Cardiac septum (tissue), 1 donor: ENCODE results near the gene POLD3. TPM values are rescaled to one million over a fixed set of nuclear protein-coding genes. Genes with fewer than 3 reads are reported as not detected.
"Not testable (repeated sequence)": the region's sequence is repeated elsewhere in the genome, so short reads cannot be mapped to it uniquely, and the experiment has no call there.

ENCODE experiments used
- DNase-seq: peaks from one replicate; pipeline ENCODE4 v3.0.0-alpha.2; 2020; ENCODE audit warnings: low spot score
- intact Hi-C: fragments of 100-400 bp; cut with DNase I; formaldehyde crosslinking; loops from one replicate; pipeline ENCODE4 v1.14.0; 2022
- total RNA-seq: library from RNA; stranded (reverse); fragmentation: NEBNext Ultra II Directional; extraction: Animal tissue kit (Norgen Biotek cat#: 25700); gene quantifications from one replicate; pipeline ENCODE4 v1.2.1, GENCODE V29; 2021
- donor health status: DM: no; HTN: no; CAD: no.

POLD3 gene
- total RNA-seq, 1 donor from 2014 or later, result 6.9 TPM

DNA sequence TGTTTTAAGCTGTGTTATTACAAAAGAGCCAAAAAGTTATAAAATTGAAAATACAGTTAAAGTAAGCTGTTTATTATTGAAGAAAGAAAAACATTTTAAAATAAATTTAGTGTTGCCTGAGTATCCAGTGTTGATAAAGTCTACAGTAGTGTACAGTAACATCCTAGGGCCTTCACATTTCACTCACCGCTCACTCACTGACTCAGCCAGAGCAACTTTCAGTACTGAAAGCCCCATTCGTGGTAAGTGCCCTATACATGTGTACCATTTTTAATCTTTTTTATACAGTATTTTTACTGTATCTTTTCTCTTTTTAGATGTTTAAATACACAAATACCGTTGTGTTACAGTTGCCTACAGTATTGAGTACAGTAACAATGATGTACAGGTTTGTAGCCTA lies 35.0 kb downstream of the POLD3 start:
- DNase-seq, result no peak
- intact Hi-C loops, result no loop called here

DNA sequence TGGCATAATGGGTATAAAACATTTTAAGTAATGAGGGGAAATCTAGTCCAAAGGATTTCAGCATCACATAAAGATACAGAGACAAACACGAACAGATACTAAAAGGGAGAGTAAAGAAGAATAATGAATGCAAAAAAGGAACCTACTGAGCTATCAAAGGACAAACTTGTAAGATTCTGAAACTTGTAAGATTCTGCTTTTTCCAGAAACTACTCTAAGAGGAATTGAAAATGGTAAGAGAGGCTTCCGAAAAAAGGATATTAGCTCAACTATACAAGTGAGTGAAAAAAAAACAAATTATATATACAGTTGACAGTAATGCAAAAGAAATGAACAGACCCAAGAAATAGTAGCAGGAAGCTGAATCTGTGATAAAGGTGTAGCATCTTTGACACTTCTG lies 37.7 kb downstream of the POLD3 start:
- intact Hi-C loops, result loop anchor here (5.0 kb wide), 1 partner anchor 97 kb away; no protein-coding TSS in a partner anchor
- no peak for DNase-seq

GRCh38 chr11:74633406-74634393 lies 41.3 kb downstream of the POLD3 start:
- intact Hi-C loops, result loop anchor here (5.0 kb wide), 1 partner anchor 94 kb away; no protein-coding TSS in a partner anchor
- DNase-seq, result no peak

DNA sequence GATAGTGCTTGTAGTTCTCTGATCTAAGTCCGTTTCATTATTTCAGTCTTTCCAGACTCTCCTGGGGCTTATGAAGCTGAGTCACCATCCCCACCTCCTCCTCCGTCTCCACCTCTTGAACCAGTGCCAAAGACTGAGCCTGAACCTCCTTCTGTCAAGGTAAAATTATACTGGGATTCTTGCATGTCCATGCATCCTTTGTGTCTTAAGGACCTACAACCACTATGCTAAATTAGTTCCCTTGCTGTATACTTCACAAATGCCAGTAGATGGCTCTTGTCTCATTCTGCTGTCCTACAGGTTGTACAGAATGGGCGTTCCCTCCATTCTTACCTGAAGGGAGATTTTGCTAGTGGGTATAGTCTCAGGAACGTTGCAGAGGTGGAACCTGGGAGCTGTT lies 42.2 kb downstream of the POLD3 start:
- intact Hi-C loops, result loop anchor here (5.0 kb wide), 1 partner anchor 93 kb away; no protein-coding TSS in a partner anchor

DNA sequence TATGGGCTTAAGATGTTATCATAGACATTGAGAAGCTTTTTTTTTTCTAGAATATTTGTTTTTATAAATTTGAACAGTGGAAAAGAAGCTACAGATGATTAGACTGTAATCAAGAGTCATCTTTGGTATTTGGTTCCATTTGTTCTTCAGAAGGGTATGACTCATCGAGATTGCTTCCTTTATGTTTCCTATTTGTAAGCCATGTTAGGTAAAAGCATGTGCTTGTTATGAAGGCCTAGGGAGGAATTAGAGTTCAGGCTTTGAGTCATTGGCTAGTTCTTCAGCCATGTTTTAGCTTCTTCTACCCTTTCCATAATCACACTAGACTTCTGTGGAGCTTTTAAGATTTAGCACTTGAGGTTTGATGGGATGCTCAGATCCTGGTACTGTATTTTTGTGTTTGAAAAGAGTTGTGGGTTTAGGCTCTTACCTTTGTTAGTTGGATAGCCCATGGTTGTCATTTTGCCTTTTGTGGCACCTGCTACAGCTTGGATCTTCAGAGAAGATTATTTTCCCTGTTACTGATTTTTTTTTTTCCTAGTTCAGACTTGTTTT lies 44.3 kb downstream of the POLD3 start:
- DNase-seq, result no peak
- intact Hi-C loops, result no loop called here

More for the DNA sequence above, 42.2 kb downstream of the POLD3 start:
- no peak for DNase-seq

GRCh38 chr11:74637700-74638099 lies 45.3 kb downstream of the POLD3 start:
- no peak for DNase-seq
- intact Hi-C loops, result no loop called here

GRCh38 chr11:74638869-74639268 lies 46.5 kb downstream of the POLD3 start:
- DNase-seq, result no peak
- intact Hi-C loops, result no loop called here

DNA sequence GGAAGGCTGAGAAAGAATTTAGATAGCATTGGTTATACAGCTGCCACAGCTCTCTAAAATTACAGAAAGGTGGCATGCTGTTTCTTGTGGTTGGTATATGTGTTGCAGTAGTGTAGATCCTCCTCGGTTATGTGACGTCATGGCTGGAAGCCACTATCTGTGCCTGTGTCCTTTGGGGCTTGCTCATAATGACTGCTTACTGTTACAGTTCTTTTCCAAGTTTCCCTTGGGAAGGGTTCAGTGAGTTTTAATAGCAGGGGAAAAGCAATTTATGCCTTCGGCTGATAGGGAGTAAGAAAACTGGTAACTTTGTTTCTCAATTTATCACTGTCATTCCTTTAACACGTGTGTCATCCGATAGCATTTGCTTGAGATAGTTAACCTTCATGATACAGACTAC lies 47.2 kb downstream of the POLD3 start:
- intact Hi-C loops, result no loop called here
- no peak for DNase-seq

- intact Hi-C loops, result no loop called here
- DNase-seq, result no peak
Observed at GRCh38 chr11:74641289-74641688, 48.9 kb downstream of the POLD3 start.

DNA sequence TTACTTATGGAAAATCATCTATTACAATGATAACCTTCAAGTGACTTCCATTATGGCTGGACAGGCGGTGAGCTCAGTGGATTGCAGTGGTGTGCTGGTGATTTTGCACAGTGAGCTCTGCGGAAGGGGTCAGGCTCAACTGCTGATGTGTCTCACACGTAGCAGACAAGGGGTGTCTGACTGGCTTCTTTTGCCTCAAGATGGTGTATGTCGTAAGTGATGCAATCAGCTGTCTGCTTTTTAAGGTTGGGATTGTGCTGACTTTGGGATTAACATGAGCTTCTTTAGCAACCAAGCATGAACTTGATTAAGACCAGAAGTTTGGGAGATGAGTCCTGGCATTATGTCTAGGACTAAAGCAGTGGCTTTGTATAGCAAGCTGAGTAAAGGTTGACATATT lies 49.5 kb downstream of the POLD3 start:
- intact Hi-C loops, result no loop called here
- DNase-seq, result no peak

- intact Hi-C loops, result no loop called here
- no peak for DNase-seq
Observed at GRCh38 chr11:74642912-74643311, 50.5 kb downstream of the POLD3 start.

- DNase-seq, result no peak
- intact Hi-C loops, result no loop called here
Observed at GRCh38 chr11:74644081-74644480, 51.7 kb downstream of the POLD3 start.

GRCh38 chr11:74646215-74646614 lies 53.8 kb downstream of the POLD3 start:
- no peak for DNase-seq
- intact Hi-C loops, result no loop called here

DNA sequence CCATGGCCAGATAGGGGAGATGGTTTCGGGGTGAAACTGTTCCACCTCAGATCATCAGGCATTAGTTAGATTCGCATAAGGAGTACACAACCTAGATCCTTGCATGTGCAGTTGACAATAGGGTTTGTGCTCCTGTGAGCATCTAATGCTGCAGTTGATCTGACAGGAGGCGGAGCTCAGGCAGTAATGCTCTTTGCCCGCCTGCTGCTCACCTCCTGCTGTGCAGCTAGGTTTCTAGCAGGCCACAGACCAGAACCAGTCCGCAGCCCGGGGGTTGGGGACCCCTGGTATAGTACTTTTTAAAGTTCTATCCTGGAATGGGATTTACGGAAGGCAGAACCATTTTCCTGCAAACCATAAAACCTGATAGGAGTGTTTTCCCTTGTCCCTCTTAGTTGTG lies 54.6 kb downstream of the POLD3 start:
- DNase-seq, result no peak

DNA sequence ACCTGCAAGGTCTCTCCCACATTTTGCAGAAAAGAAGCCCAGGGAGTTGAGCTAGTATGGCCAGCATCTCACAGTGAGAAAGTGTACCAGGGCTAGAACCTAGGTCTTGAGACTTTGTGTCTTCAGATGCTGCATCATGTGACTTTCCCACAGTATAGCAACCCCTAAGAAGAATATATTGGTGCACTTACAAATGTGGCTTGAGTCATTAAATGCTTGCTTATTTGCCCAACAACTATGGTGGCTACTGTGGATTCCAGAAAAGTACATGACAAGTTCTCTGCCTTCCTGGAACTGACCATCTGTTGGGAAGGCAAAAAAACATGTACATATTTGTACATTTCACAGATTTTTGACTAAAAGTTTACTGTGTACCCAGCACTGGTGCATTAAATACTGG lies 55.0 kb downstream of the POLD3 start:
- DNase-seq, result no peak
- intact Hi-C loops, result no loop called here

More for the DNA sequence above, 54.6 kb downstream of the POLD3 start:
- intact Hi-C loops, result no loop called here

DNA sequence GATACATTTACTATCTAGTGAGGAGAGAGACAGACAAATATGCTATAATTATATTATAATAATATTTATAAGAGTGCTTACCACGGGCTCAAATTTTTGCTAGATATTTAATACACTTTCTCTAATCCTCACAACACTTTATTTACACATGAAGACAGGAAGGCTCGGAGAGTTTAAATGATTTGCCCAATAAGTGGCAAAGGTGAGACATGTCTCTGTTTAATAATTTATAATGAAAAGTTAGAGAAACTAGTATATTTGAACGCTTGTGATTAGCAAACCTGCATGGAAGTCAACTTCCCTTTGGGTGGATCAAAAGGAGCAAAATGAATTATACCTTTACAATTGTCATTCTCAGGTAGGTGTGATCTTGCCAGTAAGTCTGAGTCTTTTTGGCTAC lies 55.4 kb downstream of the POLD3 start:
- intact Hi-C loops, result no loop called here
- DNase-seq, result no peak

DNA sequence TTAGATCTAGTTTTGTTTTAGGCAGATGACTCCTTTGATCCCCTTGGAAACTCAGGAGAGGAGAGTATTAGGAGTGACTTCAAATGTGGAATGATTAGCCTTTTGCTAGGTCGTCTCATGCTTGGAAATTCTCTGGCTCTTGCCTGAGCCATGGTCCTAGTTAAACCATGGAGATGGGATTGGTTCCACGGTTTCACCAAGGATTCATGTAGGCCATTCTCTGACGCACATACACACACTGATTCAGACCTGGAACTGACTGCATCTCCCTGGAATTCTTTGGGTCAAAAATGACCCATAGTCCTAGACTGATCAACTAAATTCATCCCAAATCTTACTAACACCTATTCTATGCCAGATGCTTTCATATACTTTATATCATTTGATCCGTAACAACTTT lies 56.5 kb downstream of the POLD3 start:
- intact Hi-C loops, result no loop called here
- DNase-seq, result no peak

GRCh38 chr11:74650498-74650897 lies 58.1 kb downstream of the POLD3 start:
- no peak for DNase-seq
- intact Hi-C loops, result no loop called here

DNA sequence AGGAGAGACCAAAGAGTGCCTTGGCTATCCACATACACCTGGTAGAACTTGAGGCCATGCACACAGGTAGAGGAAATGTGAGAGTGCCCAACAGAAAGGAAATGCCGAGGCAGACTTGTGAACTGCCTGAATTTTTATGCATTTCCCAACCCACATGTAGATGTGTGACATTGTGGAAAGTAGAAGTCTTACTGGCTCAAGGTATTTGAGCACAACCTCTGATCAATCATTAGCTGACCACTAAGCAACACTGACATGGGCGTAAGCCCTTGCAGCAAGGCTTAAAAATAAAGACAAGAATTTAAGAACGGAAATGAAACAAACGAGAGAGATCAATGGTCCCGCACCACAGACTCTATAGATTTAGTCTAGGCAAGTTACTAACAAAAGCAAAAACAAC lies 62.6 kb downstream of the POLD3 start:
- DNase-seq, result no peak
- intact Hi-C loops, result no loop called here

GRCh38 chr11:74659124-74659523 lies 66.7 kb downstream of the POLD3 start:
- intact Hi-C loops, DNase-seq: not testable (repeated sequence)
